ENCODE data around the gene RHBDF1.

- TF ChIP-seq CTCF (conservative IDR thresholded peaks at IDR 0.05; ENCODE audit: low read depth, low read length) (no peak), EZH2 (IDR thresholded peaks at IDR 0.05; ENCODE audit: low read length, unreplicated experiment) (no peak)
Observed at GRCh38 chr16:60166-60565, 12.3 kb downstream of the RHBDF1 start.
